Body of pancreas (tissue), 4 donors: ENCODE measurements around the gene MYH11.

Experiments used
- POLR2A ChIP-seq, 3 donors: fragments of 450-650 bp; IDR thresholded peaks; one replicate each; pipeline ENCODE4 v1.6.1; 2016; ENCODE audit warnings: antibody characterized with exemption in 3 of 3, mild to moderate bottlenecking in 2 of 3
- TF ChIP-seq, protein P1 (sequence below), 7 experiments: fragments of 450-650 bp in 4 of 7; fragments of 200-600 bp in 3 of 7; sonication (generic) in 3 of 7; IDR thresholded peaks; one replicate each; pipeline ENCODE4 v1.5.1; 2016 to 2019; ENCODE audit warnings: antibody characterized with exemption in 7 of 7

DNA sequence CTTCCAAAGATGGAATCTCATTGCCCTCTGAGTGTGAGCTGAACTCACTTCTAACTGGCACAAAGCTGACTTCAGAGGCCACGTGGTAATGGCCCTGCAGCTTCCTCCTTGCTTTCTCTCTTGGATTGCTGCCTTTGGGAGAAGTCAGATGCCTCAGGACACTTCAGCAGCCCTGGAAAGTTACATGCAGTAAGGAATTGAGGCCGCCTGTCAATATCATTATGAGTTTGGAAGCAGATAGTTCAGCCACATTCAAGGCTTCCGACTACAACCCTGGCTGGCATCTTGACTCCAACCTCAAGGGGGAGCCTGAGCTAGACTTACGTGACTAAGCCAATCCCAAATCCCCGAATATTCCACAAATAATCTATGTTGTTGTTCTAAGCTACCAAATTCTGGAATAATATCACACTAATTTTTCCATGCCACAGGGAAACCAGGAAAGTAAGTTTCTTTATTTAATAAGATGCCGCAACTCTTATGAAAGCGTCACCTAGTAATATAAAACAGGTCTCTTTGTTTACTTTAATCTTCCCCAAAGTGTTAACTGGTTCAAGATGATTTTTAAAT lies 18.0 kb upstream of the MYH11 start:
- TF ChIP-seq, protein P1, sequence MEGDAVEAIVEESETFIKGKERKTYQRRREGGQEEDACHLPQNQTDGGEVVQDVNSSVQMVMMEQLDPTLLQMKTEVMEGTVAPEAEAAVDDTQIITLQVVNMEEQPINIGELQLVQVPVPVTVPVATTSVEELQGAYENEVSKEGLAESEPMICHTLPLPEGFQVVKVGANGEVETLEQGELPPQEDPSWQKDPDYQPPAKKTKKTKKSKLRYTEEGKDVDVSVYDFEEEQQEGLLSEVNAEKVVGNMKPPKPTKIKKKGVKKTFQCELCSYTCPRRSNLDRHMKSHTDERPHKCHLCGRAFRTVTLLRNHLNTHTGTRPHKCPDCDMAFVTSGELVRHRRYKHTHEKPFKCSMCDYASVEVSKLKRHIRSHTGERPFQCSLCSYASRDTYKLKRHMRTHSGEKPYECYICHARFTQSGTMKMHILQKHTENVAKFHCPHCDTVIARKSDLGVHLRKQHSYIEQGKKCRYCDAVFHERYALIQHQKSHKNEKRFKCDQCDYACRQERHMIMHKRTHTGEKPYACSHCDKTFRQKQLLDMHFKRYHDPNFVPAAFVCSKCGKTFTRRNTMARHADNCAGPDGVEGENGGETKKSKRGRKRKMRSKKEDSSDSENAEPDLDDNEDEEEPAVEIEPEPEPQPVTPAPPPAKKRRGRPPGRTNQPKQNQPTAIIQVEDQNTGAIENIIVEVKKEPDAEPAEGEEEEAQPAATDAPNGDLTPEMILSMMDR (IDR thresholded peaks at IDR 0.05) = peak; percentile 42 to 75 (median 66)
- TF ChIP-seq POLR2A (IDR thresholded peaks at IDR 0.05) = no peak
